NCI-H526 (cell line): ENCODE results near the gene BMERB1.
A peak's percentile ranks its signal among the peaks of the same experiment; 100 is the strongest.
"Not testable (repeated sequence)": the region's sequence is repeated elsewhere in the genome, so short reads cannot be mapped to it uniquely, and the experiment has no call there.

Source experiments
- DNase-seq, 2 experiments: peaks; one replicate each; lab custom pipeline; 2025; lab: John Stamatoyannopoulos, UW

Gene BMERB1

GRCh38 chr16:15594711-15595320, 160.4 kb downstream of the BMERB1 start:
- DNase-seq: no peak

DNA sequence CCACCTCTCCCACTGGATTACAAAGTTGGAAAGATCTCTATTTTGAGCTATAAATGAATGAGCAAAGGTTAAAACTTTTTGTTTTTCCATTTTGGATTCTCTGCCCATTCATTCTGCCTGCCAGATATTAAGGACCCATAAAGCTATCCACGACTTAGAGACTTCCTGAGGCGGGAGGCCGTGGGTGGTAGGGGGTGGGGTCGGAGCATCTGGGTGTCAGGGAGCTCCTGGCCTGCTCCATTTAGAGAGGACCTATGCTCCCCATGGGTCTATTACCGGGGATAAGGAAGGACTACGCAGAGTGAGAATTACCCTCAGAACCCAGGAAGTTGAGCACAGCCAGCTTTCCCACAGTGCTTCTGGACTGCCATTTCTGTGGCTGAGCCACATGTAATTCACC, 162.7 kb downstream of the BMERB1 start:
- DNase-seq: no peak

DNA sequence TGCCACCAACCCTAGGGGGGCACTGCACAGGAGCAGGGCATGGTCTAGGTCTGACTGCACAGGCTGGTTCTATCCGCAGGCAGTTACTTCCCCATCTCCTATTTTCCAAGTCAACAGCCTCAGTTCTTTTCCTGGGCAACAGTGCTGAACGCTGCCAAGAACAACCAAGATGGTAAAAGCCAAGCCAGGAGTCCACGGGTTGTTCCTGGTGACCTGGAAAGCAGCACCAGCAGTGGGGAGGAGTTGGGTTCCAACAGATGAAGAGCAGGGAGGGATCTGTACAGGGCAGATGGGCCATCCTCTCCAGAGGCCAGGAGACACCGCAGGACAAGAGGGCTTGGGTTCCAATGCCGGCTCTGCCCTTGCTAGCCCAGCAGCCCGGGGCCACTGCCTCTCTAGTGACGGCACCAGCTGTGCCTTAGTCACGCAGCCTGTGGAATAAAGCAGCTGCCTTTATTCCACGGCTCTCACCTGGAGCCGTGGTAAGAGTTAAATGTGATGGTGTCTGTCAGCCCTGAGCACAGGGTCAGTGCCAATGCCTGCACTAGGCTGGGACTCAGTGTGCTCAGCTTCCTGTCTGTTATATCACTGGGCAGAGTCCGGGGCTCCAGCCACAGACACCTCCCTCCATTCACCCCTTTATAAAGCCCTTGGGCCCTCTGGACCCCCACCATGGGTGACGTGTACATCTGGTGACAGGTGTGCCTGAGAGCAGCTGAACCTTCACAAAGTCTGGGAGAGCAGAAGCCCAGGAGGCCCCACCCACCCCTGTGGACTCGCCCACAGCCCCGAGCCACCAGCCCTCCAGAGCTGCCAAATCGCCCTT, 163.6 kb downstream of the BMERB1 start:
- no peak for DNase-seq

DNA sequence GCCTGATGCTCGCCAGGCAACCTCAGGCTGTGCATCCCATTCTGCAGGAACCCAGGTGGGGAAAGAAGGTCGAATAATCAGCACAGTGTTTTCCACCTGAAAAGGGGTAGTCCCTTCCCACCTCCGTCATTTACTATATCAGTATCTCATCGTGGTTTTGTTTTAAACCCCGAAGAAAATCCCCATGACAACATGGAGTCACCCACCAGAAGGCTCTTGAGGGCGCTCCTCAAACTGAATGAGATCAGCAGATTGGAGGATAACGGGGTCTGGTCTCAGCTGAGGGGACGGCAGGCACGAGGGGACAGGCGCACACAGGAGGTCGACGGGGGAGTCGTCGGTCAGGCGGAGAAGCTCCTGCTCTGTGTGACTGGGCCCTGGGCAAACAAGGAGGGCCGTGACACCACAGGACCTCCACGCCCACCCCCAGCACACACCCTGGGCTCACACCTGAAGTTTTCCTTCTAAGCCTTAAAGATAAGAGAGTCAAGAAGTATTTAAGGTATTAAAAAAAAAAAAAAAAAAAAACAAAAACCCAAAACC, 164.3 kb downstream of the BMERB1 start:
- DNase-seq: no peak

DNA sequence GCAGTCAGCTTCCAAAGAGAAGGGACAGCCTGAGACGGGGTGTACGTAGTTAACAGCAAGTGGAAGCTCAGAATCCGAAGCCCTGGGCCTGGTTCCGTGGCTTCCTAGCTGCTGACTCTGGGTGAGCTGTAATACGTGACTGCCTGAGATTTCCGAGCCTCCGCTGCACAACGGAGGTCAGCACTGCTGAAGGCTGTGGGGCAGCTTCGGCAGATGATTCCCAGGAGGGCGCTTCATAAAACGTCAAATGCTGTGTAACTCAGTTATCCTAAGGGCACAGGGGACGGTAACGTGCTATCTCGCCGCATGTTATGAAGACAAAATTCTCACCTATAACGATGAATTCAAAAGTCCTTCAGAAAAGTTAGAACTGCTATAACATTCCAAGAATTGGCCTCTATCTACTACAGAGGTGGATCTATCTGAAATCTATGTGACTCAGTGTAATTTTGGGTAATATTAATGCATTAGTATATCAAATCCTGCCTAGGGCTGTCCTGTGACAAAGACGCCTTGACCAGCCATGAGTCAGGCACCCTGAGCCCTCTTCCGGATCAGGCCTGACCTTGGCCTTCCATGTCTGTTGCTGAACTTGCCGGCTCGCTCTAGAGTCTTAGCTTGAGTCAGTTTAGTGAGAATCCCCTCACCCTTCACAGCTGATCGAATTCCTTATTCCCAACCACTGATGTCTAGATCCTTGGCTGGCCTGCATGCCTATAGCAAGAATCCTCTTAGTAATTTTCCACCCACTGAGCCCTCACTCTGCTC, 165.1 kb downstream of the BMERB1 start:
- DNase-seq: no peak

GRCh38 chr16:15601212-15601879, 167.0 kb downstream of the BMERB1 start:
- no peak for DNase-seq

DNA sequence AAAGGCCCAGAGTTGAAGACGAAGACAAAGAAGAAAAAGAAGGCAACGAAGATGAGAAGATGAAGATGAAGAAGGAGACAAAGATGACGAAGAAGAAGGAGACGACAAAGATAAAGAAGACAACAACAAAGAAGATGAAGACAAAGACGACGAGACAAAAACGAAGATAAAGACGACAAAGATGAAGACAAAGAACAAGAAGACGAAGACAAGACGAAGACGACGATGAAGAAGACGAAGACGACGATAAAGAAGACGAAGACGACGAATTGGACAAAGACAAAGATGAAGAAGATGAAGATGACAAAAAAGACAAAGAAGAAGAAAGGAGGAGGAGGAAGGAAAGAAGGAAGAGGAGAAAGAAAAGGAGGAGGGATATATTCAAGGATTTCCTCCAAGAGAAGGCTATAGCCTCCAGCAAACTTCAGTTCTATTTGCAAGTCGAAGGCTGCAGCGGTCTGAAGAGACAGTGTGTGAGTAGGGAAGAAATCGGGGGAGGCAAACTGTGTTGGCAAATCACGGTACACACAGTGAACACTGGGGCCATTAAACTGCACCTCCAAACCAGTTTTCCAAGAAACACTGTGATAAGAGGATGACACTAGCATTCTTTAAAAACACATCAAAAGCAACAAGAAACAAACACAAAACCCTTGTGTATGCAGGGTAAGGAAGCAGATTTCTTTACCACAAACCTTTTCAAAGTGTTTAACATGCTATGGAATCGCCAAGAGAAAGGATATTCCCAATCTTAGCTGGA, 168.1 kb downstream of the BMERB1 start:
- no peak for DNase-seq

- DNase-seq: no peak
Measured at GRCh38 chr16:15604460-15605440, 170.4 kb downstream of the BMERB1 start.

DNA sequence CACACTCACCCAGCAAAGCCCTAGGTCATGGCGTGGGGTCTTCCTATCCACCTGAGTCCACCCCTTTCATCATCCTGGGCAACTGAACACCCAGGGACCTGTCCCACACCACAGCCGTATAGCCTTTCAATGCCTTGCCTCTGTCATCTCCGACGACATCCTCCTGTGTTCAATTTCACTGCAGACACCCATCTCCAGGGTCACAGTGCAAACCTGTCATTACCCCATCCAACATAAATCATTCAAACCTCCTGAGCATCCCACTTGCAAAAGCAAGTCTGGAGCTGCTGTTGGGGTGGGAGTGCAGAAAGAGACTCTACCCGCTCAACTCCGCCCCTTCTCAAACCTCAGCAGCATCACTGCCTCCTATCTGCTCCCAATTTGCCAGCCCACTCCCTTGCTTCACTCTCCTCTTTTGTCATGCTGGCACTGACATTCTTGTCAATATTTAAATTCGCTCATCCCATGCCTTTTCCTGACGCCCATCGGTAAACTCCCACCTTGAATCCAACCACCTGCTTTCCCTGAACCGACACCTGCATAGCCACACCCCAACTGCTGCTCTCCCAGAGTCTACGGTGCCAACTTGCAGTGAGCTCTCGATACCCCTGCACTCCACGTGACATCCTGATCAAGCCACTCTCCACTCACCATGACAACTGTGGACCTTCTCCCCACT, 171.6 kb downstream of the BMERB1 start:
- peak; percentile 79 to 82 for DNase-seq

DNA sequence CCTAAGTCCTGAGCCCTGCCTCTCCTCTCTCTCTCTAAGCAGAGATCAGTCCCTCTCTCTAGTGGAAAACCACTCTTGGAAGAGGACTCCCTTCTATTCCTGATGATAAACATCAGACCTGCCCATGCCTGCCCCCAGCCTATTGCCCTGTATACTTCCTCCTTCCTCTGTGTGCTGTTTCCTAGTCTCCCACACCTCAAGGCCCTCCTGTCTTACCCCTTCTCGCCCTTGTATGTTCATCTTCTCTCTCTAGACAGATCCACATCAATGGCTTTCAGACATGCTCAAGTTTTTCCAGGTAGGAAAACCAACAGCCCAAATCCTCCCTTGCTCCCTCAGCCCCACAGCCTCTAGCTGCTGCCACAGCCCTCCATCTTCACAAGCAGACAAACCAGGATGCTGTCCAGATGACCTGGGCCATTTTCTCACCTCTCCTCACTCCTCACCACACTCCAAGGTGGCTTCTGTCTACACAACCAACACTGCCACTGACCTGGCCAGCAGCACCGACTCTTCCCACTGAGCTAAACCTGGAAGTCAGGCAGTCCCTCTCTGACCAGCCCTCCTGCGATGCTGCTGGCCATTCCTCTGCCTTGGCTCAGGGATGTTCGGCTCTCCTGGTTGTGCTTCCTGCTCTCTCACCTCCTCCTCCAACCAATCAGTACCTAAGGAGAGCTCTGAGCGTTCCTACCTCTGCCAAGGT, 172.3 kb downstream of the BMERB1 start:
- DNase-seq: no peak

- DNase-seq: not testable (repeated sequence)
Measured at GRCh38 chr16:15607221-15607699, 172.9 kb downstream of the BMERB1 start.

- DNase-seq: no peak
Measured at GRCh38 chr16:15607700-15608396, 173.5 kb downstream of the BMERB1 start.

DNA sequence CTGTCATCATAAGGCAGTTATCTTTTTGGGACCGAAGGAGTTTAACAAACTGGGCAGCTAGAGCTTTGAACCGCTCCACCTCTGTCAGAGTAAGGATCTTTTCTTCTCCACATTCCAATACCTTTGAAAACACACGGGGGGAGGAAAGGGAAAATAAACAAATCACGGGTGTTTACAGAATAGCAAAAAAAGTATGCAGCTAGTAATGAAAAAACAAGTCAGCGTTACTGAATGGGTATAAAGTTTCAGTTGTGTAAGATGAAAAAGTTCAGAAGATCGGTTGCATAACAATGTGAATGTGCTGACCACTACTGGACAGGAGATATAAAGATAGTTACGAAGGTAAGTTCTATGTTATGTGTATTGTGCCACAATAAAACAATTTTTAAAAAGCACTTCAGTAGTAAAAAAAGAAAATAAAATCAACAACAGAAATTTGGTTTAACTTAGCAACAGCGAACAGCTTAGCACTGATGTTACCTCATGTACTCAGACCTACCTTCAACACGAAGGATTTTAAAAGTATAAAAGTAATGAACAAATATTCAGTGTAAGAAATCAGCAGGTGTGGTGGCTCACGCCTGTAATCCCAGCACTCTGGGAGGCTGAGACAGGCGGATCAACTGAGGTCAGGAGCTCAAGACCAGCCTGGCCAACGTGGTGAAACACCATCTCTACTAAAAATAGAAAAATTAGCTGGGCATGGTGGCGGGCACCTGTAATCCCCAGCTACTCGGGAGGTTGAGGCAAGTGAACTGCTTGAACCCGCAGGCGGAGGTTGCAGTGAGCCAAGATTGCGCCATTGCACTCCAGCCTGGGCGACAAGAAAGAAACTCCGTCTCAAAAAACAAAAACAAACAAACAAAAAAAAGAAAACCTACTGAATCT, 174.3 kb downstream of the BMERB1 start:
- DNase-seq: no peak

GRCh38 chr16:15609286-15609649, 174.9 kb downstream of the BMERB1 start:
- no peak for DNase-seq

GRCh38 chr16:15610369-15610871, 176.0 kb downstream of the BMERB1 start:
- no peak for DNase-seq

DNA sequence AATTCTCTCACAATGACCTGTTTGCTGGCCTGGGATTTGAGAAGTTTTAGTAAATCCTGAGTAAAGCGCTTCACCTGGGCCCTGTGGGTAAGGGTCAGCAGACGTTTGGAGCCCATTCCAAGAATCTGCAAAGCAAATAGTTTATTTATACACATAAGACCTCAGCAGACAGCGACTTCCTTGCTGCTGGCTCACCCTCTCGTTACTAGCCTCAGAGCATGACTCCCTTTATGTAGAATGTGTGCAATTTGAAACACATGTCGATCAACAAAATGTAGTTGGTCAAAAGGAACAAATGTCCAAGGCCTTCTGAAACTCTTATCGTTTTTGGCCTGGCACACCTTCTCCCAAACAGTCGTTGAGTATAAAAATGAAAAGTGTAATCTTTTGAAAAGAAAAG, 177.2 kb downstream of the BMERB1 start:
- no peak for DNase-seq

DNA sequence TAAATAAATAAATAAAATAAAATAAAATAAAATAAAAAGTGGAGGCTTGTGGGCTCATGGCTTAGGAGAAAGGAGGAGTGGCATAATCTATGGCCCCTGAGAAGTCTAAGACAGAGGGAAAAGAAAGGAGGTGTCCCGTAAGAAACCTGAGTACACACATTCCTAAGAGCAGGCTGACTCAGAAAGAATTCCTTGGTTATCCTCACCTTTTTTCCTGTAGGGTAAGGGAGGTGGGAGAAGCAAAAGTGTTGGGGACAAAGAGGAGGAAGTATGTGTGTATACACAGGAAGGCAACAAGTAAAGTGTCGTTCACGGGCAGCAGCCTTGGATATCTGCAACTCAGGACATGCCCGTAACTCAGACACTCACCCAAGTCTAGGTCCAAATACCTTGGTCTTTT, 179.3 kb downstream of the BMERB1 start:
- DNase-seq: no peak
